Kidney (tissue), 14 donors: ENCODE data around the gene SYT1. TPM values are rescaled to one million over a fixed set of nuclear protein-coding genes. Genes with fewer than 3 reads are reported as not detected.

Source experiments
- DNase-seq, 5 donors: peaks; one replicate each; pipeline ENCODE4 v3.0.0-alpha.2; 2013 to 2020
- FAIRE-seq: peaks from 2 replicates; lab custom pipeline; 2012; peaks lifted over from hg19 to GRCh38; lab: Jason Lieb, UNC
- H3K27ac ChIP-seq, 2 donors: one replicate each; pipeline ENCODE4 v1.7.0; 2013; ENCODE audit warnings: low read depth in 2 of 2, low read length in 2 of 2, inconsistent platforms in 1 of 2
- H3K27me3 ChIP-seq: one replicate; pipeline ENCODE4 v1.7.1; 2013; ENCODE audit warnings: low read length, inconsistent platforms; ENCODE audit not compliant: control insufficient read depth, insufficient read depth
- H3K36me3 ChIP-seq, 3 donors: one replicate each; pipeline versions ENCODE4 v1.7.0 to v1.7.1; 2013; ENCODE audit warnings: low read length in 3 of 3, control low read depth in 1 of 3, inconsistent platforms in 1 of 3; ENCODE audit not compliant: insufficient read depth in 3 of 3, control insufficient read depth in 2 of 3
- H3K4me1 ChIP-seq, 3 donors: one replicate each; pipeline versions ENCODE4 v1.7.0 to v1.7.1; 2013; ENCODE audit warnings: low read length in 3 of 3, inconsistent platforms in 1 of 3, low read depth in 1 of 3; ENCODE audit not compliant: control insufficient read depth in 2 of 3, insufficient read depth in 2 of 3
- H3K4me3 ChIP-seq, 3 donors: one replicate each; pipeline versions ENCODE4 v1.7.0 to v1.8.1; 2013; ENCODE audit warnings: low read length in 3 of 3, control low read depth in 1 of 3, inconsistent platforms in 1 of 3
- H3K9ac ChIP-seq, 3 donors: one replicate each; pipeline versions ENCODE4 v1.7.0 to v1.7.1; 2013; ENCODE audit warnings: low read length in 3 of 3, control low read depth in 1 of 3, inconsistent platforms in 1 of 3
- H3K9me3 ChIP-seq, 3 donors: one replicate each; pipeline versions ENCODE4 v1.7.0 to v1.7.1; 2013; ENCODE audit warnings: low read length in 3 of 3, control low read depth in 1 of 3, inconsistent platforms in 1 of 3; ENCODE audit not compliant: control insufficient read depth in 2 of 3, insufficient read depth in 1 of 3
- intact Hi-C: fragments of 100-400 bp; cut with DNase I; formaldehyde crosslinking; loops from one replicate; pipeline ENCODE4 v1.11.1; 2022
- polyA plus RNA-seq: library from polyadenylated mRNA; stranded (reverse); fragments of 350-450 nt; fragmentation: Illumina TruSeq; extraction: RNeasy Lipid Tissue Mini Kit (QIAGEN cat#74804); gene quantifications from one replicate; pipeline ENCODE4 v1.2.3, GENCODE V29; 2014; ENCODE audit warnings: low read depth, low replicate concordance; ENCODE audit not compliant: insufficient read depth
- total RNA-seq: library from RNA; stranded (reverse); fragmentation: NEBNext Ultra II Directional; extraction: Animal tissue kit (Norgen Biotek cat#: 25700); gene quantifications from one replicate; pipeline ENCODE4 v1.2.1, GENCODE V29; 2021
- TF ChIP-seq, protein P1 (sequence below): IDR thresholded peaks from 3 replicates; pipeline ENCODE4 v1.5.1; 2012; ENCODE audit warnings: mild to moderate bottlenecking, moderate library complexity, borderline replicate concordance; ENCODE audit not compliant: insufficient read depth; ENCODE audit errors: extremely low read depth
- donor health status: control.
- donor health status: control.
- donor health status: control.
- donor health status: control.
- donor health status: control.
- donor health status: DM: yes; HTN: yes; CAD: no.
- donor health status: Normal renal cell carcinoma (clear cell type).

SYT1 gene
- total and polyA plus RNA-seq, 2 donors from 2014 or later, result 0.69 to 1.2 TPM

DNA sequence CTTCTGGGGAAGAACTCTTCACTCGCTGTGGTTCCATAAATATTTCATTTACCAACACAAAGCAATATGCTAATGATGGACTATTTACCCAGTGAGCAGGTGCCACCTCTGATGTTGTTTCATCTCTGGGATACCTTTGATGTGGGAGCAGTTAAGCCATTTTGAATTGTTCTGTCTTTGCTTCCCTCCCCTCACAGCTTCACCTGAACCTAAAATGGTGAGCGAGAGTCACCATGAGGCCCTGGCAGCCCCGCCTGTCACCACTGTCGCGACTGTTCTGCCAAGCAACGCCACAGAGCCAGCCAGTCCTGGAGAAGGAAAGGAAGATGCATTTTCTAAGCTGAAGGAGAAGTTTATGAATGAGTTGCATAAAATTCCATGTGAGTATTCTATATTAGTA lies 352.7 kb downstream of the SYT1 start:
- intact Hi-C loops, result no loop called here
- TF ChIP-seq, protein P1, sequence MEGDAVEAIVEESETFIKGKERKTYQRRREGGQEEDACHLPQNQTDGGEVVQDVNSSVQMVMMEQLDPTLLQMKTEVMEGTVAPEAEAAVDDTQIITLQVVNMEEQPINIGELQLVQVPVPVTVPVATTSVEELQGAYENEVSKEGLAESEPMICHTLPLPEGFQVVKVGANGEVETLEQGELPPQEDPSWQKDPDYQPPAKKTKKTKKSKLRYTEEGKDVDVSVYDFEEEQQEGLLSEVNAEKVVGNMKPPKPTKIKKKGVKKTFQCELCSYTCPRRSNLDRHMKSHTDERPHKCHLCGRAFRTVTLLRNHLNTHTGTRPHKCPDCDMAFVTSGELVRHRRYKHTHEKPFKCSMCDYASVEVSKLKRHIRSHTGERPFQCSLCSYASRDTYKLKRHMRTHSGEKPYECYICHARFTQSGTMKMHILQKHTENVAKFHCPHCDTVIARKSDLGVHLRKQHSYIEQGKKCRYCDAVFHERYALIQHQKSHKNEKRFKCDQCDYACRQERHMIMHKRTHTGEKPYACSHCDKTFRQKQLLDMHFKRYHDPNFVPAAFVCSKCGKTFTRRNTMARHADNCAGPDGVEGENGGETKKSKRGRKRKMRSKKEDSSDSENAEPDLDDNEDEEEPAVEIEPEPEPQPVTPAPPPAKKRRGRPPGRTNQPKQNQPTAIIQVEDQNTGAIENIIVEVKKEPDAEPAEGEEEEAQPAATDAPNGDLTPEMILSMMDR, result no peak
- H3K9ac ChIP-seq, result no peak overlapping the region
- H3K36me3 ChIP-seq, result no peaks in the 10 kb centered on the region
- FAIRE-seq (no peak), DNase-seq (no peak)
- H3K4me1 ChIP-seq, result no peaks in the 10 kb centered on the region
- no peaks in the 10 kb centered on the region for H3K27me3 ChIP-seq
- H3K4me3 ChIP-seq, result no peak overlapping the region
- peaks cover 0 to 4% (median 1%) of the 10 kb centered on the region in 3 donors for H3K9me3 ChIP-seq
- no peak overlapping the region for H3K27ac ChIP-seq

DNA sequence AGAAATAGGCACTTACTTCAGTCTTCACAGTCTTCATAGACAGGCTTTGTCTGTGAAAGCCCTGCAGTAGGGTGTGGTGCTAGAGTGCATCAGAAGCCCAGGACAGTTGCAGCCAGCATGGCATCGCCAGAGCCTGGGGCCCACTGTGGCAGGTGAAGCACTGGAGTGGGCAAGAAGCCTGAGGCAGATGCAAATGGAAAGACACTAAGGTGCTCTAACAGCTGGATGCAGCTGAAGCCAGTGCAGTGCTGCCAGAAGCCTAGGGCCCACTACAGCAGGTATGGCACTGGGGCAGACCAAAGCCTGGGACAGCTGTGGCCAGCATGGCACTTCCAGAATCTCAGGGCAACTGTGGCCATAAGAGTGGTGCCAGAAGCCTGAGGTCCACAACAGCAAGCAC lies 358.6 kb downstream of the SYT1 start:
- no peaks in the 10 kb centered on the region for H3K36me3 ChIP-seq
- intact Hi-C loops, result no loop called here
- no peaks in the 10 kb centered on the region for H3K27me3 ChIP-seq
- DNase-seq, result peak in 1 of 5 donors; percentile 58
- TF ChIP-seq, protein P1, result no peak
- peaks cover 0 to 8% (median 1%) of the 10 kb centered on the region in 3 donors for H3K9me3 ChIP-seq
- no peak overlapping the region for H3K4me3 ChIP-seq
- no peak for FAIRE-seq
- no peak overlapping the region for H3K9ac ChIP-seq
- H3K27ac ChIP-seq, result no peak overlapping the region
- no peaks in the 10 kb centered on the region for H3K4me1 ChIP-seq

DNA sequence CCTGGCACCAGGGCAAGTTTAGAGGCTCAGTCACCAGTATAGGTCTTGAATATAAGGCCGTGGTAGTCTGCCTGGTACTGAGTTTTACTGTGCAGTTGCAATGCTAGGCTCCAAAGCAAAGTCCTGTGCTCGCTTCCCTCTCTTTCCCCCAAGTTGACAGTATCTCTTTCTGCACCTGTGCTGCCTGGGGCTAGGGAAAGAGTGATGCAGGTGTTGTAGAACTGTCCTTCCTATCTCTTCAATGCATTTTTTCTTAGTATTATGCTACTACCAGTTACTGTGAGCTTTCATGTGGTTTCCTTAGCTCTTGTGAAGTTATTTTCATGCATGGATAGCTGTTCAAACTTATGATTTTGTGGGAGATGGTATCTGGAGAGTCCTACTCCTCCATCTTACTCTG lies 359.2 kb downstream of the SYT1 start:
- no peaks in the 10 kb centered on the region for H3K36me3 ChIP-seq
- H3K4me1 ChIP-seq, result no peaks in the 10 kb centered on the region
- TF ChIP-seq, protein P1, result no peak
- H3K4me3 ChIP-seq, result no peak overlapping the region
- FAIRE-seq, result no peak
- H3K27ac ChIP-seq, result no peak overlapping the region
- H3K9ac ChIP-seq, result no peak overlapping the region
- peaks cover 0 to 8% (median 1%) of the 10 kb centered on the region in 3 donors for H3K9me3 ChIP-seq
- intact Hi-C loops, result no loop called here
- DNase-seq, result no peak
- H3K27me3 ChIP-seq, result no peaks in the 10 kb centered on the region

DNA sequence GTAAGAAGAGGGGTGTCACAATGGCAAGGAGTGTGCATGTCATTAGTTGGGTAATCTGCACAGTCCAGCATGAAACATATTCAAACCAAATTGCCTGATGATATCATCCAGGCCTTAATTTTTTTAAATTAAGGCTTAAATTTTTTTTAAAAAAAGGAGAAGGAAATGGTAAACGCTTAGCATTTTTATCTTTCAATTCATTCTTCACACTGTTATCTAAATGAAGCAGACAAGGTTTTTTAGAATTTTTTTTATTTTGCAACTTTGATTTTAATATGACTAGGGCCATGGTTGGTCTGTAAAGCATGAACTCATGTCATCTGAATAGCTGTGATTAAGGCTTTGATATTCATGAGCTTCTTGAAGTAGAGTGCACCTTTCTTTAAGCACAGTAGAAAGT lies 362.5 kb downstream of the SYT1 start:
- no peaks in the 10 kb centered on the region for H3K4me1 ChIP-seq
- no peaks in the 10 kb centered on the region for H3K36me3 ChIP-seq
- DNase-seq (no peak), FAIRE-seq (no peak)
- H3K9me3 ChIP-seq, result peaks cover 0 to 4% (median 0%) of the 10 kb centered on the region in 3 donors
- TF ChIP-seq, protein P1, result no peak
- H3K27me3 ChIP-seq, result no peaks in the 10 kb centered on the region
- intact Hi-C loops, result no loop called here
- no peak overlapping the region for H3K4me3 ChIP-seq
- no peak overlapping the region for H3K9ac ChIP-seq
- H3K27ac ChIP-seq, result no peak overlapping the region
